Suppressor macrophage (primary cell): ENCODE results near the gene DOCK4.
A peak's percentile ranks its signal among the peaks of the same experiment; 100 is the strongest.

Experiments used
- DNase-seq, 4 experiments: peaks; one replicate each; pipeline ENCODE4 v3.0.0-alpha.2; 2020 to 2022

DOCK4 gene

GRCh38 chr7:111893190-111893589 lies 313.0 kb downstream of the DOCK4 start:
- no peak for DNase-seq

GRCh38 chr7:111892588-111892987 lies 313.6 kb downstream of the DOCK4 start:
- DNase-seq = no peak

DNA sequence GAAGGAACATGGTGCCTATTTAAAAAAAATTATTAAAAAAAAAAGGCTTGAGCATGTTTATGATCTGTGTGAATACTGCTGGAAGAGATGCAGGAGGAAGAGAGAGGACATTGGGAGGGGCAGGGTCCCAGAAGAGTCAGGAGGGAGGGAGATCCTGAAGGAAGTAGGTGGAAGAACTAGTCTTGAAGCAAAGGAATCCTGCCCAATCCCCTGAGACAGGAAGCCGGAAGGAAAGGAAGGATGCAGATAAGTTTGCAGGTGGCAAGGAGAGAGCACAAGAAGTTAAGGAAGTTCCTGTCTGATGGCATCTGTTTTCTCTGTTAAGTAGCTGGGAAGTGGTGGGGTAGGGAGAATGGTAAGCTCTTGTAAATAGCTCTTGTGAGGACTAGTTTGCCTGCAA lies 318.5 kb downstream of the DOCK4 start:
- DNase-seq = no peak

GRCh38 chr7:111886233-111886632 lies 320.0 kb downstream of the DOCK4 start:
- DNase-seq = no peak

DNA sequence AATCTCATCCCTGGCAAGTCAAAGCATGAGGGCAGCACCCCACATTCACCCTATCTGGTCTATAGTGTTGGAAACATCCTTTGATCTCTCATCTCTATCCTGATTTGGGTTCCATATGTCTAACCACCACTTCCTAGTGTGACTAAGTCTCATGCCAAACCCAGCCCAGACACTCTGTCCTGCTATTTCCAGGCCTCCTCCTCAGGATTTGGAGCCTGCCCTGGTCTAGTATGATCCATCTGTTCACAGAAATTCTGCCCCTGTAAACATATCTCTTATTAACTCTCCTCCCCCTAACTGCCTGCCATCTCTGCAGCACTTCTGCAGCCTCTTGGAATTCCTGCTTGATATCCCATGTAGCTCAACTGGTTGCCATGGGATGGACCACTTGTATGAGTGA lies 323.0 kb downstream of the DOCK4 start:
- no peak for DNase-seq

GRCh38 chr7:111878785-111879184 lies 327.4 kb downstream of the DOCK4 start:
- DNase-seq = no peak

GRCh38 chr7:111877931-111878330 lies 328.3 kb downstream of the DOCK4 start:
- no peak for DNase-seq

GRCh38 chr7:111873963-111874690 lies 332.1 kb downstream of the DOCK4 start:
- peak in 3 of 4 experiments; percentile 9 to 26 (median 21) for DNase-seq

GRCh38 chr7:111873326-111873646 lies 332.9 kb downstream of the DOCK4 start:
- no peak for DNase-seq

GRCh38 chr7:111872450-111873325 lies 333.5 kb downstream of the DOCK4 start:
- no peak for DNase-seq

GRCh38 chr7:111871283-111871682 lies 334.9 kb downstream of the DOCK4 start:
- DNase-seq = no peak

GRCh38 chr7:111869280-111869679 lies 336.9 kb downstream of the DOCK4 start:
- DNase-seq = no peak

GRCh38 chr7:111867348-111867931 lies 338.8 kb downstream of the DOCK4 start:
- no peak for DNase-seq

DNA sequence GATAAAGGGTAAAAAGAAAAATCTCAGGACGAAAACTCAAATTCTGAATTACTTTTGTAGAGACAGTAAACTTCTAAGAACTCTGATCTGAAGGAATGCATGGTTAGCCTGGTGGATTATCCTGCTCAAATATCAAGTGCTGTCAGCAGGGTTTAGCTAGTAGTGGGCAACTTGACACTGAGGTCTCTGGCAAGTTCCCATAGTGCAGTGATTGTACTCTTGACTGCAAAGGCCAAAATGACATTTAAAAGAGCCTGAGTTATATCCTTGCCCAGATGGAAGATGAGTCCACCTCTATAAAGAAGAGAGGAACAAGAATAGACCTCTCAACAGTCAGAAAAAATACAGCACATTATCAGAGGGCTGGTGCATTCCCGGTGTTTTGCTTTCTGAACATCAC lies 339.4 kb downstream of the DOCK4 start:
- no peak for DNase-seq

GRCh38 chr7:111865430-111865829 lies 340.8 kb downstream of the DOCK4 start:
- peak in 1 of 4 experiments; percentile 29 for DNase-seq

DNA sequence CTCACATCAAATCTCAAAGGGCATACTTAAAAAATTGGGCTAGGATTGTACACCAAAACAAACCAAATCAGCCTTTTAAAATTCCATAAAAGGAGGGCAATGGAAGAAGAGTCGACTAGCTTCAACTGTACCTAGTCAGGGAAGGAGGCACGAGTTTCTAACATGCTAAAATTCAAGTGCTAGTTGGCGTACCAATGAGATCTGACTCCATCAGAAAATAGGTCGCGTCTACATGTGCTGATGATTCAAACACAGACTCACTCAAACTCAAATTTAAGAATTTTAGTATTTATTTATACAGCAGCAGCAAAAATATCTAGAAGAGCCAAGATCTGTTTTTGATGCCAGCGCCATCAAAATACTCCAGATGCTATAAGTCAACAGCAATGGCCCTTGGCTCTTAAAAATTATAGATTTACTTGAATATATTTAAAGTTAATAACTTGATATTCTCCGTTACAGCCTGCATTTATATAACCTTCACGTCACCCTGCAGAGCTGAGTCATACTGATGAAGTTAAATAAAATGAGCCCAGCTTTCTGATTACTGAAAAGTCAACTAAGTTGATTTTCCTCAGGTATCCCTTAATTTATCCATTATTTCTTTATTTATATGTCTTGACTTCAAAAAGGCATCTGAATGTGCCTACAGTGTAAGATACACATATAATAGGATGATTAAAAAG lies 341.8 kb downstream of the DOCK4 start:
- no peak for DNase-seq

GRCh38 chr7:111863269-111863668 lies 342.9 kb downstream of the DOCK4 start:
- DNase-seq = no peak

- no peak for DNase-seq
Measured at GRCh38 chr7:111860248-111860647, 346.0 kb downstream of the DOCK4 start.

DNA sequence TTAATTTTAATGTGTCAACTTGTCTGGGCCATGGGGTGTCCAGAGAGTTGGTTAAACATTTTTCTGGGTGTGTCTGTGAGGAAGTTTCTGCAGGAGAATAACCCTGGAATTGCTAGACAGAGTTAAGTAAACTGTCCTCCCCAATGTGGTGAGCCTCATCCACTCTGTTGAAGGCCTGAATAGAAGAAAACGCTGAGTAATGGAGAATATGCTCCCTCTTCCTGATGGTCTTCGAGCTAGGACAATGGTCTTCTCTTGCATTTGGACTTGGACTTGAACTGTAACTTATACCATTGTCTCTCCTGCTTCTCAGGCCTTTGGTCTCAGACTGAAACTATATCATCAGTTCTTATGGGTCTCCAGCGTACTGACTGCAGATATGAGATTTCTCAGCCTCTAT lies 347.9 kb downstream of the DOCK4 start:
- DNase-seq = no peak

- no peak for DNase-seq
Measured at GRCh38 chr7:111855842-111856227, 350.4 kb downstream of the DOCK4 start.

- DNase-seq = peak; percentile 43 to 62 (median 60)
Measured at GRCh38 chr7:111855161-111855841, 350.9 kb downstream of the DOCK4 start.

DNA sequence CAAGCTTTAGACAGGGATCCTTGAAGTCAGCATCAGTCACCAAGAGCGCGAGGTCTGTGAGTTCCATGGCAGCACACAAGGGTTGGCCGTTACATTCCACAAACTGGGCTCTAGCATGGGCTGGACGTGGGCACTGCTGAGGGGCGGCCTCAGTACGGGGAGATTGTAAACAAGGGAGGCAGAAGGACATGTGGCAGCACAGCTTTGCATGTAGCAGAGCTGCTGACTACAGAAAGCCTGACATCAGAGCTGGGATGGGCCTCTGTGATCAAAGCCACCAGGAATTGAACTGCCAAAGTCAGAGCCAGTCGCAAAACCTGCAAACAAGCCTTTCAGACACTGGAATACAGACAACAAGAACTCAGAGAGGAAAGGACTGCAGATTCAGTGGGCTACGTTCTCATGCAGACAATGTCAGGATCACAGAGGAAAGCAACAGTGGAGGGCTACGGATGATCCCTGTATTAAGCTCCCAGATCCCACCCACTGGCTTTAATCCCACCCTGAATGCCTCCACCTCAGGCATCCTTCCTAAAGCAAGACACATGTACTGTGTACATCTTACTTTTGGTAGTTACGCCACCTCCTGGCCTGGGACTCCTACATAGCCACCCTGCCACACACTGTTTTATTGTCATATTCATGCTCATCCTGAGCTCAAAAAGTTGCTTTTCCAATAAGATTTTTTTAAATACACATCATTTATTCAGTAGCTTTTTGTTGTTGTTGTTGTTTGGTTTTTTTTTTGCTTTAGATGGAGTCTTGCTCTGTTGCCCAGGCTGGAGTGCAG lies 352.8 kb downstream of the DOCK4 start:
- DNase-seq = no peak
